GM23338 (cell line): ENCODE results near the gene NEDD4. TPM values are rescaled to one million over a fixed set of nuclear protein-coding genes. Genes with fewer than 3 reads are reported as not detected.

Source experiments
- ATAC-seq: fragments of 200-7000 bp; cut with Tn5 transposase; 3 replicates; pipeline ENCODE4 v1.9.1; 2020
- DNase-seq: peaks from one replicate; pipeline ENCODE4 v3.0.0-alpha.2; 2015; ENCODE audit warnings: low spot score
- H2AFZ ChIP-seq: fragments of 200-600 bp; sonication (generic); 2 replicates; pipeline ENCODE4 v1.8.0; 2016; ENCODE audit warnings: antibody characterized with exemption, mild to moderate bottlenecking, moderate library complexity
- H3F3A ChIP-seq: fragments of 200-600 bp; sonication (generic); replicated peaks from 2 replicates; pipeline ENCODE4 v1.8.0; 2017; ENCODE audit warnings: antibody characterized with exemption, mixed run types, low read depth
- H3K27ac ChIP-seq: fragments of 200-600 bp; sonication (generic); 2 replicates; pipeline ENCODE4 v1.6.1; 2016; ENCODE audit warnings: low read depth
- H3K27me3 ChIP-seq: fragments of 200-600 bp; sonication (generic); 2 replicates; pipeline ENCODE4 v1.8.0; 2016; ENCODE audit warnings: mild to moderate bottlenecking, mixed run types, moderate library complexity; ENCODE audit not compliant: insufficient read depth
- H3K36me3 ChIP-seq: fragments of 200-600 bp; sonication (generic); 2 replicates; pipeline ENCODE4 v1.8.0; 2016; ENCODE audit warnings: mild to moderate bottlenecking; ENCODE audit not compliant: insufficient read depth
- H3K4me1 ChIP-seq: fragments of 200-600 bp; sonication (generic); 2 replicates; pipeline ENCODE4 v1.8.0; 2016; ENCODE audit warnings: mild to moderate bottlenecking, moderate library complexity; ENCODE audit not compliant: insufficient read depth
- H3K4me2 ChIP-seq: fragments of 200-600 bp; sonication (generic); 2 replicates; pipeline ENCODE4 v1.7.1; 2017; ENCODE audit warnings: mixed run types
- H3K4me3 ChIP-seq: fragments of 200-600 bp; sonication (generic); 2 replicates; pipeline ENCODE4 v1.6.1; 2016; ENCODE audit warnings: mixed run types
- H3K79me2 ChIP-seq: fragments of 200-600 bp; sonication (generic); replicated peaks from 2 replicates; pipeline ENCODE4 v1.8.0; 2017; ENCODE audit warnings: mild to moderate bottlenecking; ENCODE audit not compliant: insufficient read depth
- H3K9me2 ChIP-seq: fragments of 200-600 bp; sonication (generic); 2 replicates; pipeline ENCODE4 v1.8.0; 2017; ENCODE audit not compliant: insufficient read depth
- H4K20me1 ChIP-seq: fragments of 200-600 bp; sonication (generic); replicated peaks from 2 replicates; pipeline ENCODE4 v1.8.0; 2017; ENCODE audit warnings: mild to moderate bottlenecking; ENCODE audit not compliant: insufficient read depth
- H3K27ac Mint-ChIP-seq: 2 replicates; pipeline ENCODE4 v1.8.0; 2020; ENCODE audit warnings: inconsistent platforms, mild to moderate bottlenecking, moderate library complexity, mixed read lengths
- H3K27me3 Mint-ChIP-seq: 3 replicates; pipeline ENCODE4 v1.8.0; 2022; ENCODE audit warnings: low read depth, mild to moderate bottlenecking, moderate library complexity, mixed read lengths, inconsistent platforms; ENCODE audit not compliant: insufficient read depth, poor library complexity
- H3K36me3 Mint-ChIP-seq: 3 replicates; pipeline ENCODE4 v1.8.0; 2021; ENCODE audit warnings: low read depth, mild to moderate bottlenecking, inconsistent platforms, moderate library complexity, mixed read lengths
- H3K4me1 Mint-ChIP-seq: 3 replicates; pipeline ENCODE4 v1.8.0; 2020; ENCODE audit warnings: mild to moderate bottlenecking, inconsistent platforms, mixed read lengths
- H3K4me3 Mint-ChIP-seq: 3 replicates; pipeline ENCODE4 v1.8.0; 2021; ENCODE audit warnings: moderate library complexity, mild to moderate bottlenecking, inconsistent platforms, mixed read lengths
- H3K9me3 Mint-ChIP-seq: 3 replicates; pipeline ENCODE4 v1.8.0; 2020; ENCODE audit warnings: moderate library complexity, mild to moderate bottlenecking, inconsistent platforms, mixed read lengths
- CREB1 ChIP-seq: fragments of 250-450 bp; sonication (Bioruptor Pico); IDR thresholded peaks from 2 replicates; pipeline ENCODE4 v1.5.0; 2020; ENCODE audit warnings: low read depth, mild to moderate bottlenecking, moderate library complexity
- NANOG ChIP-seq: IDR thresholded peaks from 2 replicates; pipeline ENCODE4 v1.6.1; 2016; ENCODE audit warnings: antibody characterized with exemption, borderline replicate concordance
- POLR2AphosphoS5 ChIP-seq: IDR thresholded peaks from 2 replicates; pipeline ENCODE4 v1.6.1; 2016; ENCODE audit warnings: antibody characterized with exemption, low read depth
- STAT1 ChIP-seq: IDR thresholded peaks from one replicate; pipeline ENCODE4 v1.6.1; 2016; ENCODE audit warnings: antibody characterized with exemption; ENCODE audit not compliant: unreplicated experiment
- ZNF114 ChIP-seq: fragments of 250-450 bp; sonication (Bioruptor Pico); IDR thresholded peaks from 2 replicates; pipeline ENCODE4 v1.5.0; 2020; ENCODE audit warnings: mild to moderate bottlenecking, moderate library complexity
- ZNF331 ChIP-seq: fragments of 250-450 bp; sonication (Bioruptor Pico); IDR thresholded peaks from 2 replicates; pipeline ENCODE4 v1.5.0; 2020; ENCODE audit warnings: low read depth, mild to moderate bottlenecking, moderate library complexity
- polyA plus RNA-seq: library from polyadenylated mRNA; unstranded; fragments of >200 nt; fragmentation: Nextera tagmentation; extraction: Ambion mirVana; gene quantifications from 2 replicates; pipeline ENCODE4 v1.2.1, GENCODE V29; 2016
- total RNA-seq: library from RNA; depleted of rRNA; stranded (reverse); fragments of >200 nt; shearing (Covaris generic); gene quantifications from 2 replicates; pipeline ENCODE4 v1.2.3, GENCODE V29; 2014
- TF ChIP-seq, protein P1 (sequence below): fragments of 250-450 bp; sonication (Bioruptor Pico); IDR thresholded peaks from 2 replicates; pipeline ENCODE4 v1.5.0; 2020; ENCODE audit warnings: mild to moderate bottlenecking, moderate library complexity
- TF ChIP-seq, protein P2 (sequence below): IDR thresholded peaks from one replicate; pipeline ENCODE4 v1.6.1; 2018; ENCODE audit warnings: antibody characterized with exemption; ENCODE audit not compliant: unreplicated experiment

NEDD4 gene
- total and polyA plus RNA-seq, 2 experiments from 2014 or later = 2.1 to 7.2 TPM

DNA sequence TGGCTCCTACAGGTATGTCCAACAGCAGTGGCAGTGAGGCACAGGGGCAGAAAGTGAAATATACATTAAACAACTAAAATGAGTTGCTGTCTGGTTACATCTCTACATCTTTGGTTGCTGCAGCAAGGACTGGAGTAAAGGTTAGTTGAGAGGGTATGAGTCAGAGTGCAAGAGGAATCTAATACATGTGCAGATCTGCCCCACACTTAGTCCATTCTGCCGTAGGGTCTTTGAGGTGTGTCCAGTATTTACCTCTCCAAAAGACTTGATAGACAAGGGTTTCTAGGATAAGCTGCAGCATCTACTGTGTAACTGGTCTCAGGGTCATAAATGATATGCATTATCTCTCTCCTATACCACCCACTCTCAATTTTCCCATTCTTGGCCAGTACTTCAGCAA is 6.2 kb upstream of the NEDD4 start (continued):
- TF ChIP-seq, protein P1, sequence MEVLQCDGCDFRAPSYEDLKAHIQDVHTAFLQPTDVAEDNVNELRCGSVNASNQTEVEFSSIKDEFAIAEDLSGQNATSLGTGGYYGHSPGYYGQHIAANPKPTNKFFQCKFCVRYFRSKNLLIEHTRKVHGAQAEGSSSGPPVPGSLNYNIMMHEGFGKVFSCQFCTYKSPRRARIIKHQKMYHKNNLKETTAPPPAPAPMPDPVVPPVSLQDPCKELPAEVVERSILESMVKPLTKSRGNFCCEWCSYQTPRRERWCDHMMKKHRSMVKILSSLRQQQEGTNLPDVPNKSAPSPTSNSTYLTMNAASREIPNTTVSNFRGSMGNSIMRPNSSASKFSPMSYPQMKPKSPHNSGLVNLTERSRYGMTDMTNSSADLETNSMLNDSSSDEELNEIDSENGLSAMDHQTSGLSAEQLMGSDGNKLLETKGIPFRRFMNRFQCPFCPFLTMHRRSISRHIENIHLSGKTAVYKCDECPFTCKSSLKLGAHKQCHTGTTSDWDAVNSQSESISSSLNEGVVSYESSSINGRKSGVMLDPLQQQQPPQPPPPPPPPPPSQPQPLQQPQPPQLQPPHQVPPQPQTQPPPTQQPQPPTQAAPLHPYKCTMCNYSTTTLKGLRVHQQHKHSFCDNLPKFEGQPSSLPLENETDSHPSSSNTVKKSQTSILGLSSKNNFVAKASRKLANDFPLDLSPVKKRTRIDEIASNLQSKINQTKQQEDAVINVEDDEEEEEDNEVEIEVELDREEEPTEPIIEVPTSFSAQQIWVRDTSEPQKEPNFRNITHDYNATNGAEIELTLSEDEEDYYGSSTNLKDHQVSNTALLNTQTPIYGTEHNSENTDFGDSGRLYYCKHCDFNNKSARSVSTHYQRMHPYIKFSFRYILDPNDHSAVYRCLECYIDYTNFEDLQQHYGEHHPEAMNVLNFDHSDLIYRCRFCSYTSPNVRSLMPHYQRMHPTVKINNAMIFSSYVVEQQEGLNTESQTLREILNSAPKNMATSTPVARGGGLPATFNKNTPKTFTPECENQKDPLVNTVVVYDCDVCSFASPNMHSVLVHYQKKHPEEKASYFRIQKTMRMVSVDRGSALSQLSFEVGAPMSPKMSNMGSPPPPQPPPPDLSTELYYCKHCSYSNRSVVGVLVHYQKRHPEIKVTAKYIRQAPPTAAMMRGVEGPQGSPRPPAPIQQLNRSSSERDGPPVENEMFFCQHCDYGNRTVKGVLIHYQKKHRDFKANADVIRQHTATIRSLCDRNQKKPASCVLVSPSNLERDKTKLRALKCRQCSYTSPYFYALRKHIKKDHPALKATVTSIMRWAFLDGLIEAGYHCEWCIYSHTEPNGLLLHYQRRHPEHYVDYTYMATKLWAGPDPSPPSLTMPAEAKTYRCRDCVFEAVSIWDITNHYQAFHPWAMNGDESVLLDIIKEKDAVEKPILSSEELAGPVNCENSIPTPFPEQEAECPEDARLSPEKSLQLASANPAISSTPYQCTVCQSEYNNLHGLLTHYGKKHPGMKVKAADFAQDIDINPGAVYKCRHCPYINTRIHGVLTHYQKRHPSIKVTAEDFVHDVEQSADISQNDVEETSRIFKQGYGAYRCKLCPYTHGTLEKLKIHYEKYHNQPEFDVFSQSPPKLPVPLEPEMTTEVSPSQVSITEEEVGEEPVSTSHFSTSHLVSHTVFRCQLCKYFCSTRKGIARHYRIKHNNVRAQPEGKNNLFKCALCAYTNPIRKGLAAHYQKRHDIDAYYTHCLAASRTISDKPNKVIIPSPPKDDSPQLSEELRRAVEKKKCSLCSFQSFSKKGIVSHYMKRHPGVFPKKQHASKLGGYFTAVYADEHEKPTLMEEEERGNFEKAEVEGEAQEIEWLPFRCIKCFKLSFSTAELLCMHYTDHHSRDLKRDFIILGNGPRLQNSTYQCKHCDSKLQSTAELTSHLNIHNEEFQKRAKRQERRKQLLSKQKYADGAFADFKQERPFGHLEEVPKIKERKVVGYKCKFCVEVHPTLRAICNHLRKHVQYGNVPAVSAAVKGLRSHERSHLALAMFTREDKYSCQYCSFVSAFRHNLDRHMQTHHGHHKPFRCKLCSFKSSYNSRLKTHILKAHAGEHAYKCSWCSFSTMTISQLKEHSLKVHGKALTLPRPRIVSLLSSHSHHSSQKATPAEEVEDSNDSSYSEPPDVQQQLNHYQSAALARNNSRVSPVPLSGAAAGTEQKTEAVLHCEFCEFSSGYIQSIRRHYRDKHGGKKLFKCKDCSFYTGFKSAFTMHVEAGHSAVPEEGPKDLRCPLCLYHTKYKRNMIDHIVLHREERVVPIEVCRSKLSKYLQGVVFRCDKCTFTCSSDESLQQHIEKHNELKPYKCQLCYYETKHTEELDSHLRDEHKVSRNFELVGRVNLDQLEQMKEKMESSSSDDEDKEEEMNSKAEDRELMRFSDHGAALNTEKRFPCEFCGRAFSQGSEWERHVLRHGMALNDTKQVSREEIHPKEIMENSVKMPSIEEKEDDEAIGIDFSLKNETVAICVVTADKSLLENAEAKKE (CRISPR knock-in tag) = no peak
- TF ChIP-seq CREB1 (CRISPR knock-in tag) (no peak), STAT1 (no peak), ZNF114 (CRISPR knock-in tag) (no peak), ZNF331 (CRISPR knock-in tag) (no peak)

DNA sequence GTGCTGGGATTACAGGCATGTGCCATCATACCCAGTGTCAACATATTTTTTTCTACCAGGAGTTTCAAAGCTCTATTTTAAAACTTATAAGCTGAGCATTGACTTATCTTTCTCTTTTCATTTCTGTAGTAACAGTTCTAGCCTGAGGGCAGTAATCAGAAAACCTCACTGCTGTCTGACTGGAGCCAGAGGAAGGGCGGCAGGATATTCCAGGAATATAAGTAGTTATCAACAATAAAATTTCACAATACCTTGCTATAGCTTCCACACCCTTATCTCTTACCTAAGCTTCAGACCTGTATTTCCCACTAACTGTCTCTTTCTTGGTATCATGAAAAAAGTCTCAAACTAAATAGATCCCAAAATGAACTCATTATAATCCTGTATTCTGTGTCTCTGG is 5.1 kb upstream of the NEDD4 start:
- H3K36me3 Mint-ChIP-seq = no peaks in the 10 kb centered on the region
- Histone ChIP-seq H3K27ac (no peak overlapping the region), H3K79me2 (no peaks in the 10 kb centered on the region), H3K9me2 (no peaks in the 10 kb centered on the region), H4K20me1 (no peaks in the 10 kb centered on the region), H3K4me1 (0 out of 2 replicates have a peak, but pooled peaks cover 3% of the 10 kb centered on the region), H3F3A (peaks cover 7% of the 10 kb centered on the region; the same call in 1 of the 2 replicates), H3K4me2 (no peak overlapping the region), H2AFZ (no peak overlapping the region), H3K4me3 (no peak overlapping the region), H3K36me3 (no peaks in the 10 kb centered on the region), H3K27me3 (peaks cover 15% of the 10 kb centered on the region)
- no peak overlapping the region for H3K27ac Mint-ChIP-seq
- H3K9me3 Mint-ChIP-seq = no peaks in the 10 kb centered on the region
- H3K4me1 Mint-ChIP-seq = peaks cover 6% of the 10 kb centered on the region; the same call in 1 of the 3 replicates
- no peak overlapping the region for H3K4me3 Mint-ChIP-seq
- TF ChIP-seq NANOG (no peak), ZNF114 (CRISPR knock-in tag) (no peak), POLR2AphosphoS5 (no peak), ZNF331 (CRISPR knock-in tag) (no peak)
- TF ChIP-seq, protein P2, sequence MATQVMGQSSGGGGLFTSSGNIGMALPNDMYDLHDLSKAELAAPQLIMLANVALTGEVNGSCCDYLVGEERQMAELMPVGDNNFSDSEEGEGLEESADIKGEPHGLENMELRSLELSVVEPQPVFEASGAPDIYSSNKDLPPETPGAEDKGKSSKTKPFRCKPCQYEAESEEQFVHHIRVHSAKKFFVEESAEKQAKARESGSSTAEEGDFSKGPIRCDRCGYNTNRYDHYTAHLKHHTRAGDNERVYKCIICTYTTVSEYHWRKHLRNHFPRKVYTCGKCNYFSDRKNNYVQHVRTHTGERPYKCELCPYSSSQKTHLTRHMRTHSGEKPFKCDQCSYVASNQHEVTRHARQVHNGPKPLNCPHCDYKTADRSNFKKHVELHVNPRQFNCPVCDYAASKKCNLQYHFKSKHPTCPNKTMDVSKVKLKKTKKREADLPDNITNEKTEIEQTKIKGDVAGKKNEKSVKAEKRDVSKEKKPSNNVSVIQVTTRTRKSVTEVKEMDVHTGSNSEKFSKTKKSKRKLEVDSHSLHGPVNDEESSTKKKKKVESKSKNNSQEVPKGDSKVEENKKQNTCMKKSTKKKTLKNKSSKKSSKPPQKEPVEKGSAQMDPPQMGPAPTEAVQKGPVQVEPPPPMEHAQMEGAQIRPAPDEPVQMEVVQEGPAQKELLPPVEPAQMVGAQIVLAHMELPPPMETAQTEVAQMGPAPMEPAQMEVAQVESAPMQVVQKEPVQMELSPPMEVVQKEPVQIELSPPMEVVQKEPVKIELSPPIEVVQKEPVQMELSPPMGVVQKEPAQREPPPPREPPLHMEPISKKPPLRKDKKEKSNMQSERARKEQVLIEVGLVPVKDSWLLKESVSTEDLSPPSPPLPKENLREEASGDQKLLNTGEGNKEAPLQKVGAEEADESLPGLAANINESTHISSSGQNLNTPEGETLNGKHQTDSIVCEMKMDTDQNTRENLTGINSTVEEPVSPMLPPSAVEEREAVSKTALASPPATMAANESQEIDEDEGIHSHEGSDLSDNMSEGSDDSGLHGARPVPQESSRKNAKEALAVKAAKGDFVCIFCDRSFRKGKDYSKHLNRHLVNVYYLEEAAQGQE = no peak
- peaks cover 2% of the 10 kb centered on the region for H3K27me3 Mint-ChIP-seq
- no peak for ATAC-seq
- no peak for DNase-seq
